ENCODE results near the gene TPT1.

The TPT1 gene

GRCh38 chr13:45297456-45298205 is 43.4 kb downstream of the TPT1 start:
- Histone ChIP-seq H3K27me3 (ENCODE audit: control insufficient read depth, insufficient read depth, low read length) (no peaks in the 10 kb centered on the region), H3K4me1 (ENCODE audit: control insufficient read depth, insufficient read depth, low read length) (peaks cover 2% of the 10 kb centered on the region), H3K9ac (ENCODE audit: low read depth, low read length) (no peak overlapping the region), H3K4me3 (ENCODE audit: low read depth, low read length) (no peak overlapping the region), H3K36me3 (ENCODE audit: control insufficient read depth, insufficient read depth, low read length) (no peaks in the 10 kb centered on the region), H3K9me3 (ENCODE audit: control insufficient read depth, insufficient read depth, low read length) (no peaks in the 10 kb centered on the region)

- H3K27me3 ChIP-seq (ENCODE audit: control insufficient read depth, insufficient read depth, low read length) = no peaks in the 10 kb centered on the region
- no peaks in the 10 kb centered on the region for H3K36me3 ChIP-seq (ENCODE audit: control insufficient read depth, insufficient read depth, low read length)
These were observed 44.7 kb downstream of the TPT1 start for GRCh38 chr13:45296259-45296658.

GRCh38 chr13:45295536-45295935 is 45.4 kb downstream of the TPT1 start:
- H3K4me1 ChIP-seq (ENCODE audit: control insufficient read depth, insufficient read depth, low read length) = no peaks in the 10 kb centered on the region
- H3K27me3 ChIP-seq (ENCODE audit: control insufficient read depth, insufficient read depth, low read length) = no peaks in the 10 kb centered on the region
- H3K4me3 ChIP-seq (ENCODE audit: low read depth, low read length) = no peak overlapping the region
- H3K9ac ChIP-seq (ENCODE audit: low read depth, low read length) = no peak overlapping the region
- H3K36me3 ChIP-seq (ENCODE audit: control insufficient read depth, insufficient read depth, low read length) = no peaks in the 10 kb centered on the region
- H3K9me3 ChIP-seq (ENCODE audit: control insufficient read depth, insufficient read depth, low read length) = no peaks in the 10 kb centered on the region

More at GRCh38 chr13:45296259-45296658, 44.7 kb downstream of the TPT1 start:
- Histone ChIP-seq H3K9ac (ENCODE audit: low read depth, low read length) (no peak overlapping the region), H3K4me1 (ENCODE audit: control insufficient read depth, insufficient read depth, low read length) (no peaks in the 10 kb centered on the region), H3K4me3 (ENCODE audit: low read depth, low read length) (no peak overlapping the region), H3K9me3 (ENCODE audit: control insufficient read depth, insufficient read depth, low read length) (no peaks in the 10 kb centered on the region)

- Histone ChIP-seq H3K9me3 (ENCODE audit: control insufficient read depth, insufficient read depth, low read length) (no peaks in the 10 kb centered on the region), H3K9ac (ENCODE audit: low read depth, low read length) (no peak overlapping the region), H3K4me1 (ENCODE audit: control insufficient read depth, insufficient read depth, low read length) (no peaks in the 10 kb centered on the region), H3K27me3 (ENCODE audit: control insufficient read depth, insufficient read depth, low read length) (no peaks in the 10 kb centered on the region), H3K4me3 (ENCODE audit: low read depth, low read length) (no peak overlapping the region), H3K36me3 (ENCODE audit: control insufficient read depth, insufficient read depth, low read length) (no peaks in the 10 kb centered on the region)
These were observed 48.8 kb downstream of the TPT1 start for GRCh38 chr13:45292176-45292575.

GRCh38 chr13:45289936-45290563 is 50.9 kb downstream of the TPT1 start:
- no peak overlapping the region for H3K9ac ChIP-seq (ENCODE audit: low read depth, low read length)
- H3K9me3 ChIP-seq (ENCODE audit: control insufficient read depth, insufficient read depth, low read length) = no peaks in the 10 kb centered on the region

More at GRCh38 chr13:45289936-45290563, 50.9 kb downstream of the TPT1 start:
- Histone ChIP-seq H3K4me1 (ENCODE audit: control insufficient read depth, insufficient read depth, low read length) (no peaks in the 10 kb centered on the region), H3K27me3 (ENCODE audit: control insufficient read depth, insufficient read depth, low read length) (no peaks in the 10 kb centered on the region), H3K36me3 (ENCODE audit: control insufficient read depth, insufficient read depth, low read length) (no peaks in the 10 kb centered on the region), H3K4me3 (ENCODE audit: low read depth, low read length) (no peak overlapping the region)
